ENCODE data around the gene CAMK1G. TPM values are rescaled to one million over a fixed set of nuclear protein-coding genes. Genes with fewer than 3 reads are reported as not detected.

The CAMK1G gene
- total and polyA plus RNA-seq, 9 donors: 7.6 to 20.2 (median 12.0) TPM

GRCh38 chr1:209557221-209557620 is 26.3 kb upstream of the CAMK1G start:
- no peak for TF ChIP-seq POLR2A (IDR thresholded peaks at IDR 0.05)
- no peak for TF ChIP-seq CTCF (IDR thresholded peaks at IDR 0.05)
- no peak for TF ChIP-seq EP300 (IDR thresholded peaks at IDR 0.05)
- Histone ChIP-seq H3K9me3 (no peaks in the 10 kb centered on the region), H3K36me3 (no peaks in the 10 kb centered on the region), H3K4me1 (ENCODE audit: insufficient read depth) (no peaks in the 10 kb centered on the region), H3K27me3 (no peaks in the 10 kb centered on the region), H3K27ac (no peak overlapping the region), H3K4me3 (no peak overlapping the region)
- intact Hi-C loops (cut with DNase I): no loop called here
- DNase-seq: no peak

DNA sequence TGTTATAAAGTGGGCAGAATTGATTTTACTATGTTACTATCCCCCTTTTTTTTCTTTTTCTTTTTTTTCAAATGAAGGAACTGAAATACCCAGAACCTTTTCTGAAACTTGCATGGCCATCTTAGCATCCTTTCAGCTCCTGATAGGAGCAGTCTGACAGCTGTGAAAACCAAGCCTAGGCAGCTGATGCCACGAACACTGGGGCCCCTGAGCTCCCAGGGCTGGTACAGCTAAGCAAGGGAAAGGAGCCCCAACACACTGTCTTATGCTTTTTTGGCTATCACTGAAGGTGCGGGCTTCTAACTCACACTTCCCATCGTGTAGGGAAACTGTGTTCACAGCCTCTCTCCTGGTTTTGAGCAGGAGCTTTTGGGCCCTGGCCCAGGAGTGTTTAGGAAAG is 23.0 kb upstream of the CAMK1G start:
- WGBS, 3 donors: 67 to 79% (median 68%) methylated on average over 3 of the region's 3 CpGs
- TF ChIP-seq POLR2A (IDR thresholded peaks at IDR 0.05) (no peak), EP300 (IDR thresholded peaks at IDR 0.05) (no peak), CTCF (IDR thresholded peaks at IDR 0.05) (no peak)
- Histone ChIP-seq H3K36me3 (no peaks in the 10 kb centered on the region), H3K27ac (no peak overlapping the region), H3K27me3 (no peaks in the 10 kb centered on the region), H3K4me3 (no peak overlapping the region), H3K9me3 (no peaks in the 10 kb centered on the region), H3K4me1 (ENCODE audit: insufficient read depth) (no peaks in the 10 kb centered on the region)
- DNase-seq: no peak
- intact Hi-C loops (cut with DNase I): no loop called here

DNA sequence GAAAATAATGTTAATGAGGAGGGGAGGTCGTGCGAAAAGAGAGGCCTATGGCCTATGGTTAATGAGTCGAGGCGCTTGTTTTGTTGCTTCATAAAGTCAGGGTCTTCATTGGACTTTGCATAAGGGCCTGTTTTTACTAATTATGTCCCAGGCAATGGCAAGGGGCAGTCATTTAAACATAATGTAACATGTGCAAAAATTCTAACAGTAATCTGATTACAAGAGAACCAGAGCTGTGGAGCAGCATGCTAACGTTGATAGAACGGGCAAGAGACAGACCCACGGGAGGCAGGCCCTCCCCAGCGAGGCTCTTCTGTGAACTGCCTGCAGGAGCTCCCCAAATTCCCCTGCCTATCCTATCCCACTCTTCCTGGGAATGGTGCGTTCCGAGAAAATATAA is 22.6 kb upstream of the CAMK1G start:
- 82 to 88% (median 85%) methylated on average over 10 of the region's 10 CpGs for WGBS, 3 donors
- no peaks in the 10 kb centered on the region for H3K9me3 ChIP-seq
- H3K27me3 ChIP-seq: no peaks in the 10 kb centered on the region
- TF ChIP-seq POLR2A (IDR thresholded peaks at IDR 0.05): no peak
- TF ChIP-seq EP300 (IDR thresholded peaks at IDR 0.05): no peak
- TF ChIP-seq CTCF (IDR thresholded peaks at IDR 0.05): no peak
- no peak overlapping the region for H3K27ac ChIP-seq
- H3K4me3 ChIP-seq: no peak overlapping the region
- no peak for DNase-seq
- intact Hi-C loops (cut with DNase I): no loop called here
- H3K36me3 ChIP-seq: no peaks in the 10 kb centered on the region
- H3K4me1 ChIP-seq (ENCODE audit: insufficient read depth): no peaks in the 10 kb centered on the region

DNA sequence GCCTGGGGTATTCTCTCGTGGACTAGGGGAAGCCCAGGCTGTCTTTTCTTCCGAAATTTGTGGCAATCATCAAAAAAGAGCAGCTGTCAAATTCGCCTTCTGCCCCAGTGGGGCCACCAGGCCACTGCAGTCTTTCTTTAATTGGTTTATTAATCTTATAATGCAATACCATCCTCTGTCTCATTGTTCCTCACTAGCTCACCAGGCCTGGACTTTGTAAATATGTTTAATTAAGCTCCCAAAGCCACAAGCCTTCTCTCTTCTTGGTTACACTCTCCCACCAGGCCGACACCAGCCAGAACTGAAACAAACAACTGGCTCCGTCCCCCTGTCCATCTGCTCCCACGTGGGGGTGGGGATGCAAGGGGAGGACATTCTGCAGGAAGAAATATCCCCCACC is 22.0 kb upstream of the CAMK1G start:
- 56 to 66% (median 62%) methylated on average over 6 of the region's 6 CpGs for WGBS, 3 donors
- Histone ChIP-seq H3K27ac (no peak overlapping the region), H3K4me3 (no peak overlapping the region), H3K27me3 (no peaks in the 10 kb centered on the region), H3K9me3 (no peaks in the 10 kb centered on the region), H3K4me1 (ENCODE audit: insufficient read depth) (no peaks in the 10 kb centered on the region), H3K36me3 (no peaks in the 10 kb centered on the region)
- intact Hi-C loops (cut with DNase I): no loop called here
- DNase-seq: no peak
- TF ChIP-seq POLR2A (IDR thresholded peaks at IDR 0.05) (no peak), CTCF (IDR thresholded peaks at IDR 0.05) (no peak), EP300 (IDR thresholded peaks at IDR 0.05) (no peak)

GRCh38 chr1:209564849-209565248 is 18.7 kb upstream of the CAMK1G start:
- WGBS, 3 donors: 47 to 59% (median 50%) methylated on average over 4 of the region's 4 CpGs
- no peaks in the 10 kb centered on the region for H3K4me1 ChIP-seq (ENCODE audit: insufficient read depth)
- H3K27ac ChIP-seq: no peak overlapping the region
- no peaks in the 10 kb centered on the region for H3K27me3 ChIP-seq
- TF ChIP-seq CTCF (IDR thresholded peaks at IDR 0.05): no peak
- TF ChIP-seq EP300 (IDR thresholded peaks at IDR 0.05): no peak
- TF ChIP-seq POLR2A (IDR thresholded peaks at IDR 0.05): no peak
- H3K36me3 ChIP-seq: no peaks in the 10 kb centered on the region
- intact Hi-C loops (cut with DNase I): no loop called here
- H3K9me3 ChIP-seq: no peaks in the 10 kb centered on the region
- H3K4me3 ChIP-seq: no peak overlapping the region
- DNase-seq: no peak

All from ovary (tissue), 9 donors.